Ascending aorta (tissue), 2 donors: ENCODE data around the gene RBM20. TPM values are rescaled to one million over a fixed set of nuclear protein-coding genes. Genes with fewer than 3 reads are reported as not detected.

Experiments used
- DNase-seq, 2 donors: peaks; one replicate each; pipeline ENCODE4 v3.0.0-alpha.2; 2019; ENCODE audit warnings: low spot score in 2 of 2
- H3K27ac ChIP-seq, 2 donors: fragments of 200-600 bp; sonication (generic); one replicate each; pipeline ENCODE4 v1.5.1; 2016 to 2017; ENCODE audit warnings: mild to moderate bottlenecking in 1 of 2
- H3K27me3 ChIP-seq: fragments of 200-600 bp; sonication (generic); one replicate; pipeline ENCODE4 v1.5.1; 2017
- H3K36me3 ChIP-seq, 2 donors: fragments of 200-600 bp; sonication (generic); one replicate each; pipeline ENCODE4 v1.5.1; 2016
- H3K4me1 ChIP-seq, 2 donors: fragments of 200-600 bp; sonication (generic); one replicate each; pipeline ENCODE4 v1.5.1; 2016 to 2017; ENCODE audit warnings: mild to moderate bottlenecking in 1 of 2
- H3K4me3 ChIP-seq, 2 donors: fragments of 200-600 bp; sonication (generic); one replicate each; pipeline ENCODE4 v1.5.1; 2016 to 2017; ENCODE audit warnings: mild to moderate bottlenecking in 1 of 2
- H3K9me3 ChIP-seq, 2 donors: fragments of 200-600 bp; sonication (generic); one replicate each; pipeline ENCODE4 v1.5.1; 2016
- intact Hi-C: fragments of 100-400 bp; cut with DNase I; formaldehyde crosslinking; loops from one replicate; pipeline ENCODE4 v1.15.1; 2023
- total RNA-seq: library from RNA; depleted of rRNA; stranded (reverse); fragments of >200 nt; gene quantifications from one replicate; pipeline ENCODE4 v1.1.0, GENCODE V29; 2016
- TF ChIP-seq, protein P1 (sequence below), 3 experiments: fragments of 200-600 bp in 2 of 3; fragments of 450-650 bp in 1 of 3; sonication (generic) in 2 of 3; IDR thresholded peaks; one replicate each; pipeline ENCODE4 v1.5.1; 2016 to 2019; ENCODE audit warnings: antibody characterized with exemption in 3 of 3, mild to moderate bottlenecking in 1 of 3, moderate library complexity in 1 of 3

Gene RBM20
- total RNA-seq, 1 donor from 2014 or later, result 4.8 TPM

DNA sequence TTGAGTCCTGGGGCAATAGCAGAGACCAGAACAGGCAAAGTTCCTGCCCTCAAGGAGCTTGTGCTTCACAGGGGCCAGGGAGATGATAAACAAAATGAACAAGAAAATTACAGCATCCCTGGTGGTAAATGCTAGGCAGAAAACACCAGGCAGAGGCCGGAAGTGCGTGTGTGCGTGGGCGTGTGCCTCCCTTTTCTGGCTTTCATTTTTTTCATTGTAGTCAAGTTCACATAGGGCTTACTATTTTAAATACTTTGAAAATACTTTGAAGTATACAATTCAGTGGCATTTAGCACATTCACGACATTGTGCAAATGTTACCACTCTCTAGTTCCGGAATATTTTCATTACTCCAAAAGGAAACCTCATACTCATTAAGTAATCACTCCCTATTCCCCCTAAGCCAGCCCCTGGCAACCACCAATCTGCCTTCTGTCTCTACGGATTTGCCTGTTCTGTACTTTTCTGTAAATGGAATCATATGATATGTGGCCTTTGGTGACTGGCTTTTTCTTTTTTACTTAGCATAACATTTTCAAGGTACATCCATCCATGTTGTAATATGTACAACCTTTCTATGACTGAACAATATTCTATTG lies 139.5 kb downstream of the RBM20 start:
- Histone ChIP-seq H3K27ac (peak overlapping the region; percentile 43 to 61), H3K36me3 (peaks cover 0 to 4% of the 10 kb centered on the region in 2 donors)

DNA sequence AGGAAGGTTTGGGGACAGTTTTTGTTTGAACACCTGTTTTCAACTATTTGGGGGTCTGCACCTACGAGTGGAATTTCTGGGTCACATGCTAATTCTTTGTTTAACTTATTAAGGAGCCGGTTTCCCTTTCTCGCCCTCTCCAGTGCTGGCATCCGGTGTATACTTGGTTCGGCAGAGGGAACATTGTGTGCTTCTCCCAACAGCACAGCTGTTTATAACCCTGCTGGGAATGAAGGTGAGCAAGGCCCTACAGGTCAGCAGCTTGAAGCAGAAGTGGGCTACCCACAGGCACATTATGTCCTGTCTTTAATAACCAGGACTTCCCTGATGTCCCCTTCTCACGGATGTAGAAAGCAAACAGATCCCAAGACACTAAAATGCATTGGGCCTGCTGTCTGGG lies 140.1 kb downstream of the RBM20 start:
- DNase-seq, result no peak
- H3K36me3 ChIP-seq, result peaks cover 0 to 4% of the 10 kb centered on the region in 2 donors
- no peaks in the 10 kb centered on the region for H3K9me3 ChIP-seq
- H3K27ac ChIP-seq, result peak overlapping the region; percentile 43 to 61
- no peaks in the 10 kb centered on the region for H3K4me1 ChIP-seq
- H3K27me3 ChIP-seq, result no peaks in the 10 kb centered on the region
- no peak overlapping the region for H3K4me3 ChIP-seq
- intact Hi-C loops, result no loop called here
- TF ChIP-seq, protein P1, sequence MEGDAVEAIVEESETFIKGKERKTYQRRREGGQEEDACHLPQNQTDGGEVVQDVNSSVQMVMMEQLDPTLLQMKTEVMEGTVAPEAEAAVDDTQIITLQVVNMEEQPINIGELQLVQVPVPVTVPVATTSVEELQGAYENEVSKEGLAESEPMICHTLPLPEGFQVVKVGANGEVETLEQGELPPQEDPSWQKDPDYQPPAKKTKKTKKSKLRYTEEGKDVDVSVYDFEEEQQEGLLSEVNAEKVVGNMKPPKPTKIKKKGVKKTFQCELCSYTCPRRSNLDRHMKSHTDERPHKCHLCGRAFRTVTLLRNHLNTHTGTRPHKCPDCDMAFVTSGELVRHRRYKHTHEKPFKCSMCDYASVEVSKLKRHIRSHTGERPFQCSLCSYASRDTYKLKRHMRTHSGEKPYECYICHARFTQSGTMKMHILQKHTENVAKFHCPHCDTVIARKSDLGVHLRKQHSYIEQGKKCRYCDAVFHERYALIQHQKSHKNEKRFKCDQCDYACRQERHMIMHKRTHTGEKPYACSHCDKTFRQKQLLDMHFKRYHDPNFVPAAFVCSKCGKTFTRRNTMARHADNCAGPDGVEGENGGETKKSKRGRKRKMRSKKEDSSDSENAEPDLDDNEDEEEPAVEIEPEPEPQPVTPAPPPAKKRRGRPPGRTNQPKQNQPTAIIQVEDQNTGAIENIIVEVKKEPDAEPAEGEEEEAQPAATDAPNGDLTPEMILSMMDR (IDR thresholded peaks at IDR 0.05), result no peak

More for the DNA sequence above, 139.5 kb downstream of the RBM20 start:
- H3K4me3 ChIP-seq, result no peak overlapping the region
- no peaks in the 10 kb centered on the region for H3K27me3 ChIP-seq
- H3K9me3 ChIP-seq, result no peaks in the 10 kb centered on the region
- no peaks in the 10 kb centered on the region for H3K4me1 ChIP-seq
- no peak for DNase-seq
- TF ChIP-seq, protein P1 (IDR thresholded peaks at IDR 0.05), result no peak
- intact Hi-C loops, result no loop called here

DNA sequence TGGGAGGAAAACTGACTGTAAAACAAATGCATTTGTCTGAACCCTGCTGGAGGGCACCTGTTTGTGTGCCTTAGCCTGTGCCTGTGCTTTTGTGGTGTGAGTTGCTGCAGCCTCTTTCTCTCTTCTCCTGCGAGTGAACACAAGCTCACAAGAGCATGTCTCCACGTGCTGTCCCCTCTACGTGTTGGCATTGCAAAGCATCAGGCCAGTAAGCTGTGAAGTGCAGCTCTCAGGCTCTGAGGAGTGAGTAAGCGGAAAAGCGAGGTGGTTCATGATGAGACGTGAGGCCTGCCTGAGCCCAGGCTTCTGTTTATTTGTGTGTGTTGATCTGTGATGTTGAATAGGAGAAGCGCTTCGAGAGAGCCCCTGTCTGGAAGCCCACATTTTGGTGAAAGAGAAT lies 142.0 kb downstream of the RBM20 start:
- H3K27me3 ChIP-seq, result no peaks in the 10 kb centered on the region
- TF ChIP-seq, protein P1 (IDR thresholded peaks at IDR 0.05), result no peak
- no peaks in the 10 kb centered on the region for H3K4me1 ChIP-seq
- no peak overlapping the region for H3K4me3 ChIP-seq
- no peaks in the 10 kb centered on the region for H3K9me3 ChIP-seq
- no peak for DNase-seq
- peaks cover 0 to 4% of the 10 kb centered on the region in 2 donors for H3K36me3 ChIP-seq
- intact Hi-C loops, result no loop called here
- peak overlapping the region in 1 of 2 donors; percentile 26 for H3K27ac ChIP-seq

DNA sequence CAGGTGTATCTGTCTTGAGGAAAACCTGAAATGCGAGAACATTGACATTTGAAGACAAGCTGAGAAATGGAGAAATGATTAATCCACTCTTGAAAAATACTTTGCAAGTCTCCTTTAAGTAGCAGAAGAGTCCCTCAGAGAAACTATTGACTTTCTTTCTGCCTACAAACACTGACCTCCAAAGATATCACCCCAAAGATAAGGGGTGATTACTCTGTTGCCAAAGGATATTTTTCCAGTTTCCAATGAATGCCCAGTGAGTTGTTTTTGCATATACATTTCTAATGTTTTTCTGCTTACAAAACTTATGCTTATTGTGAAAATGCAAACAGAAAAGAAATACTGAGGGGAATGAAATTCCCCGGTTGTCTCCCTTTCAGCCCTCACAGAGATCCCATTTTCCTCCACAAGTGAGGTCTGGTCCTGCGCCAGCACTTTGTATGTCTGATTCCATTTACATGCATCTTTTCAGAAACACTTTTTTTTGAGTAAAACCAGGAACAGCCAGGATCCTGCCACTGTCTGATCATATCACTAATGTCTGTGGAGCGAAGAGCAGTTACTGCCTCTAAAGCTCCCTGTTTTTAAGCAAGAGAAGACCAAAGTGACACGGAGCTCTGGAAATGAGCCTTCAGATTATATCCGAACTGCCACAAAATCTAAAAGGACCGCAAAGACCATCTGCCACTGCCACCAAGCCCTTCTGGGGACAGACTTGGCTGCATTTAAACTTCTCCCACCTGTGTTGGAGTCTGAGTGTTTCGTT lies 144.7 kb downstream of the RBM20 start:
- Histone ChIP-seq H3K9me3 (no peaks in the 10 kb centered on the region), H3K27me3 (no peaks in the 10 kb centered on the region), H3K4me1 (no peaks in the 10 kb centered on the region), H3K27ac (no peak overlapping the region), H3K36me3 (peaks cover 0 to 4% of the 10 kb centered on the region in 2 donors), H3K4me3 (no peak overlapping the region)
- no peak for DNase-seq
- TF ChIP-seq, protein P1 (IDR thresholded peaks at IDR 0.05), result no peak
- intact Hi-C loops, result no loop called here

DNA sequence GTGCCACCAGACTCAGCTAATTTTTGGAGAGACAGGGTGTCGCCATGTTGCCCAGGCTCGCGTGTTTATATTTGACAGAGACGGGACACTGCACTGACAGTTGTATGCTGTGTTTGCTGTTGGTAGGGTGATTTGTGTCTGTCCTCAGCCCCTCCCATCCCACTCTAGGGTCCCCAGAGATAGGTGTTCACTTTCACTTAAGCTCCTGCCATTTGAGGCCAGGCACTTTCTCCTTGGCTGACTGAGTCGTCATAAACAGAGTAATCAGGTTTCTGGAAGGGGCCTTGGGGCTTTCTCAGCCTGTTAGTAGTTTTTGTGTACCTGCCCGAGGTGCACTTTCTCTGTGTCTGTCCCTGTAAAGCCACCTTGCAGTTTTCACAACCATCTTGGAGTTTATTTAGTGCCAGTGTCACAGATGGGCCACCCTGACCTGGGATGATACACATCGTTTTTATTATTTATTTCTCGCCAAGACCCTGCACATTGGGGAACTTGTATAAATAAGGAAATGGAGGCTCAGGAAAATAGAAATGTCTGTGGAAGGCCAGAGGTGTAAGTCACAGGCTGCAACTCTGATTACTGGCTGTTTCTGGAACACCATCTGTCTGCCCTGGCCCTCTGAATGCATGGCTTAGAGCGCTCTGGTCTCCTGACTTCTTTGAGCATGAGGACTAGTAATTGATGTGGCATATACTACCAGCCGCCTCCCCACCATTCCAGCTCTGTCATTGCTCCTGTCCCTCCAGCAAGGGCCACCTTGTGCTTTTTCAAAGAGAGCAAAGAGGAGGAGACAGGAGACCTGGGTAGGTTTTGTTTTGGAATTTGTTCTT lies 145.7 kb downstream of the RBM20 start:
- Histone ChIP-seq H3K4me3 (no peak overlapping the region), H3K9me3 (no peaks in the 10 kb centered on the region), H3K36me3 (peaks cover 0 to 4% of the 10 kb centered on the region in 2 donors), H3K4me1 (peaks cover 0 to 2% of the 10 kb centered on the region in 2 donors), H3K27ac (no peak overlapping the region), H3K27me3 (no peaks in the 10 kb centered on the region)
- TF ChIP-seq, protein P1 (IDR thresholded peaks at IDR 0.05), result no peak
- intact Hi-C loops, result no loop called here
- no peak for DNase-seq
